HepG2 (cell line): ENCODE data around the gene ZNF503. TPM values are rescaled to one million over a fixed set of nuclear protein-coding genes. Genes with fewer than 3 reads are reported as not detected.

Experiments
- DPF2 ChIP-seq: sonication (generic); formaldehyde crosslinking; IDR thresholded peaks from 2 replicates; pipeline ENCODE4 v1.4.0; 2020; ENCODE audit warnings: mild to moderate bottlenecking, low read depth, missing genetic modification reagents, borderline replicate concordance
- ELF3 ChIP-seq: IDR thresholded peaks from 2 replicates; pipeline ENCODE4 v1.6.1; 2016; ENCODE audit warnings: missing genetic modification reagents, missing compliant biosample characterization
- ELF4 ChIP-seq: sonication (generic); formaldehyde crosslinking; IDR thresholded peaks from 2 replicates; pipeline ENCODE4 v1.5.0; 2020; ENCODE audit warnings: missing genetic modification reagents, mild to moderate bottlenecking, moderate library complexity, borderline replicate concordance
- GABPB1 ChIP-seq: IDR thresholded peaks from 2 replicates; pipeline ENCODE4 v1.6.1; 2016; ENCODE audit warnings: mild to moderate bottlenecking, missing genetic modification reagents, moderate library complexity, missing compliant biosample characterization
- HIVEP1 ChIP-seq: sonication (generic); formaldehyde crosslinking; IDR thresholded peaks from 2 replicates; pipeline ENCODE4 v1.4.0; 2020; ENCODE audit warnings: mild to moderate bottlenecking, missing genetic modification reagents
- IRF2 ChIP-seq: IDR thresholded peaks from 2 replicates; pipeline ENCODE4 v1.6.1; 2018; ENCODE audit warnings: missing genetic modification reagents, missing compliant biosample characterization
- JARID2 ChIP-seq: sonication (generic); formaldehyde crosslinking; IDR thresholded peaks from 2 replicates; pipeline ENCODE4 v1.8.1; 2023; ENCODE audit warnings: missing genetic modification reagents, inconsistent platforms; ENCODE audit not compliant: insufficient replicate concordance
- KAT7 ChIP-seq: IDR thresholded peaks from 2 replicates; pipeline ENCODE4 v1.6.1; 2018; ENCODE audit warnings: borderline replicate concordance, missing compliant biosample characterization
- NRL ChIP-seq: sonication (generic); formaldehyde crosslinking; IDR thresholded peaks from 2 replicates; pipeline ENCODE4 v1.5.0; 2020; ENCODE audit warnings: missing genetic modification reagents, mild to moderate bottlenecking, moderate library complexity, borderline replicate concordance
- PHF5A ChIP-seq: IDR thresholded peaks from one replicate; pipeline ENCODE4 v1.6.1; 2018; ENCODE audit warnings: low read depth, missing genetic modification reagents; ENCODE audit not compliant: unreplicated experiment
- SNAI1 ChIP-seq: sonication (generic); formaldehyde crosslinking; IDR thresholded peaks from 2 replicates; pipeline ENCODE4 v1.5.0; 2020; ENCODE audit warnings: mild to moderate bottlenecking, missing genetic modification reagents, borderline replicate concordance
- THYN1 ChIP-seq: sonication (generic); formaldehyde crosslinking; IDR thresholded peaks from 2 replicates; pipeline ENCODE4 v1.8.1; 2023; ENCODE audit warnings: low read depth, mild to moderate bottlenecking, moderate library complexity, missing genetic modification reagents, borderline replicate concordance
- YEATS4 ChIP-seq: sonication (generic); formaldehyde crosslinking; IDR thresholded peaks from 2 replicates; pipeline ENCODE4 v1.4.0; 2020; ENCODE audit warnings: missing genetic modification reagents, borderline replicate concordance
- ZFP41 ChIP-seq: sonication (generic); formaldehyde crosslinking; IDR thresholded peaks from 2 replicates; pipeline ENCODE4 v1.4.0; 2020; ENCODE audit warnings: mild to moderate bottlenecking, missing genetic modification reagents, borderline replicate concordance
- ZNF136 ChIP-seq: sonication (generic); formaldehyde crosslinking; IDR thresholded peaks from 2 replicates; pipeline ENCODE4 v1.8.1; 2022; ENCODE audit warnings: low read depth, mild to moderate bottlenecking, moderate library complexity, missing genetic modification reagents
- ZNF235 ChIP-seq: sonication (generic); formaldehyde crosslinking; IDR thresholded peaks from 2 replicates; pipeline ENCODE4 v1.8.1; 2023; ENCODE audit warnings: mild to moderate bottlenecking, missing genetic modification reagents, borderline replicate concordance
- ZNF333 ChIP-seq: sonication (generic); formaldehyde crosslinking; IDR thresholded peaks from 2 replicates; pipeline ENCODE4 v1.4.0; 2020; ENCODE audit warnings: mild to moderate bottlenecking, missing genetic modification reagents, borderline replicate concordance
- ZNF460 ChIP-seq: sonication (generic); formaldehyde crosslinking; IDR thresholded peaks from 2 replicates; pipeline ENCODE4 v1.5.1; 2020; ENCODE audit warnings: missing genetic modification reagents, mild to moderate bottlenecking, borderline replicate concordance
- ZNF747 ChIP-seq: sonication (generic); formaldehyde crosslinking; IDR thresholded peaks from 2 replicates; pipeline ENCODE4 v1.8.1; 2023; ENCODE audit warnings: missing genetic modification reagents, mild to moderate bottlenecking, borderline replicate concordance
- ZNF782 ChIP-seq: sonication (generic); formaldehyde crosslinking; IDR thresholded peaks from 2 replicates; pipeline ENCODE4 v1.4.0; 2020; ENCODE audit warnings: missing genetic modification reagents, mild to moderate bottlenecking, borderline replicate concordance
- ZNF816 ChIP-seq: sonication (generic); formaldehyde crosslinking; IDR thresholded peaks from 2 replicates; pipeline ENCODE4 v1.8.0; 2022; ENCODE audit warnings: missing genetic modification reagents, mild to moderate bottlenecking, borderline replicate concordance
- ZSCAN21 ChIP-seq: sonication (generic); formaldehyde crosslinking; IDR thresholded peaks from 2 replicates; pipeline ENCODE4 v1.8.0; 2022; ENCODE audit warnings: mild to moderate bottlenecking, missing genetic modification reagents, moderate library complexity, borderline replicate concordance
- polyA plus RNA-seq, 8 experiments: library from polyadenylated mRNA; depleted of rRNA in 3 of 8; stranded (reverse) in 7 of 8; unstranded in 1 of 8; fragments of >200 nt; fragmentation: Illumina TruSeq in 4 of 8; extraction: Trizol in 4 of 8; gene quantifications; 2 replicates each; pipeline versions ENCODE4 v1.2.1 to v1.2.3, GENCODE V29; 2011 to 2016; ENCODE audit warnings: low read depth in 4 of 8, missing spikeins in 1 of 8, mixed read lengths in 1 of 8; ENCODE audit not compliant: insufficient read depth in 1 of 8
- total RNA-seq, 5 experiments: library from RNA; depleted of rRNA; stranded (reverse); fragments of >200 nt; fragmentation: Illumina TruSeq; extraction: Trizol; gene quantifications; 2 replicates each; pipeline ENCODE4 v1.2.3, GENCODE V29; 2016; ENCODE audit warnings: low read depth in 1 of 5
- TF ChIP-seq, protein P1 (sequence below): sonication (generic); formaldehyde crosslinking; conservative IDR thresholded peaks from 2 replicates; pipeline ENCODE4 v1.4.0; 2020; ENCODE audit warnings: missing genetic modification reagents
- TF ChIP-seq, protein P2 (sequence below): sonication (generic); formaldehyde crosslinking; IDR thresholded peaks from 2 replicates; pipeline ENCODE4 v1.8.0; 2022; ENCODE audit warnings: missing genetic modification reagents, low read depth, mild to moderate bottlenecking, borderline replicate concordance
- TF ChIP-seq, protein P3 (sequence below): sonication (generic); formaldehyde crosslinking; IDR thresholded peaks from 2 replicates; pipeline ENCODE4 v1.4.0; 2020; ENCODE audit warnings: missing genetic modification reagents, borderline replicate concordance

The ZNF503 gene
- total and polyA plus RNA-seq, 2 of the 13 experiments (the other 11 are each of a cell fraction or from before 2014, with no cell fraction given), result 2.7 to 8.3 TPM

DNA sequence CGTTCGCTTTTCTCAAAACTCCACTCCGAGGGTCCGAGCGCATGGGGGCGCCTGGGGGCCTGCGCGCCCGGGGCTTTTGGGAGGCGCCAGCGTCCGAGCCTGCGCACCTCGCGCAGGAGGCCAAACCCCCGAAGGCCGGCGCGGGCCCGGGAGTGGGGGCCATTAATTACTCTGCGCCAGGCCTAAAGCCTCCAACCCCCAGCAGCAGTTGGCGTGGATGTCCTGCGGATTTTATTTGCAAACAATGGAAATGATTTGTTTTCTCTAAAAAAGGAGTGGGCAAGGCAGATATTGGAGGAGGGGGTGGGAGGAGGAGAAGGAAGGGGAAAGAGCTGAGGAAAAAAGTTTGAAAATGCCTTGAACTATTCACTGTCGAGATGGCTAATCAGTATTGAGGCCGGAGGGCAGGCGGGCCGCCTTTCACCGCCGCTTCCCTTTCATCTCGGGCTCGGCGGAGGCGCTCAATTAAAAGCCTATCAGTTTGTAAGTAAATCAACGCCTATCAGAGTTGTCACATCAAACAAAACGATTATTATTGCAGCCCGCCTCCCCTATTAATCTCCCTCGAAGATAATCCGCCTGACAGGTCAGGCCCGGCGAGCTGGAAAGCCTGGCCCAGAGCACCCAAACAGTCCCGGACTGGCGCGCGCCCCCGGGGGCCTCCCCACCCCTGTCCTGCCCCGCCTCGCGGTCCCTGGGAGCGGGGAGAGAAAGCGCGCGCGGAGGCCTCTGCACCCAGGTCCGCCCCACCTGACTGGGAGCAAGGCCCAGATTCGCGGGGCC is 3.4 kb upstream of the ZNF503 start (continued):
- TF ChIP-seq, protein P1, sequence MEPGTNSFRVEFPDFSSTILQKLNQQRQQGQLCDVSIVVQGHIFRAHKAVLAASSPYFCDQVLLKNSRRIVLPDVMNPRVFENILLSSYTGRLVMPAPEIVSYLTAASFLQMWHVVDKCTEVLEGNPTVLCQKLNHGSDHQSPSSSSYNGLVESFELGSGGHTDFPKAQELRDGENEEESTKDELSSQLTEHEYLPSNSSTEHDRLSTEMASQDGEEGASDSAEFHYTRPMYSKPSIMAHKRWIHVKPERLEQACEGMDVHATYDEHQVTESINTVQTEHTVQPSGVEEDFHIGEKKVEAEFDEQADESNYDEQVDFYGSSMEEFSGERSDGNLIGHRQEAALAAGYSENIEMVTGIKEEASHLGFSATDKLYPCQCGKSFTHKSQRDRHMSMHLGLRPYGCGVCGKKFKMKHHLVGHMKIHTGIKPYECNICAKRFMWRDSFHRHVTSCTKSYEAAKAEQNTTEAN (CRISPR knock-in tag), result peak; percentile 44; the same call in 1 of the 2 replicates
- TF ChIP-seq PHF5A (CRISPR knock-in tag) (peak; percentile 49), ZNF782 (CRISPR knock-in tag) (no peak), SNAI1 (CRISPR knock-in tag) (no peak), JARID2 (CRISPR knock-in tag) (no peak), DPF2 (no peak), ZNF333 (CRISPR knock-in tag) (no peak), ZSCAN21 (CRISPR knock-in tag) (no peak), THYN1 (no peak), ZFP41 (CRISPR knock-in tag) (no peak), YEATS4 (peak; percentile 72; the same call in 1 of the 2 replicates), ZNF235 (CRISPR knock-in tag) (no peak; the same call in 1 of the 2 replicates), KAT7 (peak; percentile 45; the same call in 1 of the 2 replicates), ELF3 (no peak; the same call in 1 of the 2 replicates), ZNF136 (CRISPR knock-in tag) (peak; percentile 87; the same call in 1 of the 2 replicates), ZNF747 (no peak), GABPB1 (CRISPR knock-in tag) (peak; percentile 63; the same call in 1 of the 2 replicates), ELF4 (CRISPR knock-in tag) (no peak), ZNF816 (CRISPR knock-in tag) (no peak), NRL (CRISPR knock-in tag) (0 out of 2 replicates have a peak, but pooled peaks have one; percentile 13), IRF2 (CRISPR knock-in tag) (peak; percentile 48; the same call in 1 of the 2 replicates), HIVEP1 (no peak), ZNF460 (CRISPR knock-in tag) (no peak)
- TF ChIP-seq, protein P2, sequence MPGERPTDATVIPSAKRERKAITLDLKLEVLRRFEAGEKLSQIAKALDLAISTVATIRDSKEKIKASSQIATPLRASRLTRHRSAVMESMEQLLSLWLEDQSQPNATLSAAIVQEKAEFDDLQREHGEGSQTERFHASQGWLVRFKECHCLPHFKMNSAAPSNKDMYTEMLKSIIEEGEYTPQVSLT (CRISPR knock-in tag), result no peak
- TF ChIP-seq, protein P3, sequence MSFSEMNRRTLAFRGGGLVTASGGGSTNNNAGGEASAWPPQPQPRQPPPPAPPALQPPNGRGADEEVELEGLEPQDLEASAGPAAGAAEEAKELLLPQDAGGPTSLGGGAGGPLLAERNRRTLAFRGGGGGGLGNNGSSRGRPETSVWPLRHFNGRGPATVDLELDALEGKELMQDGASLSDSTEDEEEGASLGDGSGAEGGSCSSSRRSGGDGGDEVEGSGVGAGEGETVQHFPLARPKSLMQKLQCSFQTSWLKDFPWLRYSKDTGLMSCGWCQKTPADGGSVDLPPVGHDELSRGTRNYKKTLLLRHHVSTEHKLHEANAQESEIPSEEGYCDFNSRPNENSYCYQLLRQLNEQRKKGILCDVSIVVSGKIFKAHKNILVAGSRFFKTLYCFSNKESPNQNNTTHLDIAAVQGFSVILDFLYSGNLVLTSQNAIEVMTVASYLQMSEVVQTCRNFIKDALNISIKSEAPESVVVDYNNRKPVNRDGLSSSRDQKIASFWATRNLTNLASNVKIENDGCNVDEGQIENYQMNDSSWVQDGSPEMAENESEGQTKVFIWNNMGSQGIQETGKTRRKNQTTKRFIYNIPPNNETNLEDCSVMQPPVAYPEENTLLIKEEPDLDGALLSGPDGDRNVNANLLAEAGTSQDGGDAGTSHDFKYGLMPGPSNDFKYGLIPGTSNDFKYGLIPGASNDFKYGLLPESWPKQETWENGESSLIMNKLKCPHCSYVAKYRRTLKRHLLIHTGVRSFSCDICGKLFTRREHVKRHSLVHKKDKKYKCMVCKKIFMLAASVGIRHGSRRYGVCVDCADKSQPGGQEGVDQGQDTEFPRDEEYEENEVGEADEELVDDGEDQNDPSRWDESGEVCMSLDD (CRISPR knock-in tag), result peak; percentile 82; the same call in 1 of the 2 replicates
